ENCODE data around the gene TRIM69. TPM values are rescaled to one million over a fixed set of nuclear protein-coding genes. Genes with fewer than 3 reads are reported as not detected.
"Not testable (repeated sequence)": the region's sequence is repeated elsewhere in the genome, so short reads cannot be mapped to it uniquely, and the experiment has no call there.

TRIM69 gene
- total RNA-seq, 2 experiments from 2014 or later, result 65.8 to 67.9 TPM

DNA sequence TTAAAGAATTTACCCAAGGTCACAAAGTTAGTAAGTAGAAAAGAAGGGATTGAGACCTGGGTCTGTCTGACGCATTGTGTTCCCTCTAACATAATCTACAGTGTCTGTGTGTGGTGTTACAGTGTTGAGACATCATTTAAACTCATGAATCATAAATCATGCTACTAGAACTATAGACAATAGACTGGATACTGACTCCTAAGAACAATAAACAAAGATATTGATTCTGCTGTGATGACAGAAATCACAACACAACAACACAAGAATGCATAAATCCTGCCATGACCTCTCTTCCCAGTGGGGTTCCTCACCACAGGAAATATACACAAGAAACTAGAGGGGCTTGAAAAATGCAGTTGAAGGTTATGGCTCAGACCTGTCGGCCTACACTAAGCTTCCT is 44.3 kb downstream of the TRIM69 start:
- Mint-ChIP-seq H3K36me3 (ENCODE audit: low read depth) (no peaks in the 10 kb centered on the region), H3K27me3 (no peaks in the 10 kb centered on the region), H3K4me1 (peaks cover 9% of the 10 kb centered on the region), H3K9me3 (ENCODE audit: low read depth) (no peaks in the 10 kb centered on the region), H3K4me3 (no peak overlapping the region), H3K27ac (no peak overlapping the region)
- DNase-seq (no peak), ATAC-seq (no peak)
- CTCF ChIA-PET, result interaction anchor here (0.6 to 1.6 kb wide), 2 partner anchors 10 to 230 kb away, joined by 3 read pairs; no protein-coding TSS in a partner anchor
- POLR2A ChIA-PET, result no interaction called here
- intact Hi-C loops (cut with DNase I, micrococcal nuclease), result no loop called here

DNA sequence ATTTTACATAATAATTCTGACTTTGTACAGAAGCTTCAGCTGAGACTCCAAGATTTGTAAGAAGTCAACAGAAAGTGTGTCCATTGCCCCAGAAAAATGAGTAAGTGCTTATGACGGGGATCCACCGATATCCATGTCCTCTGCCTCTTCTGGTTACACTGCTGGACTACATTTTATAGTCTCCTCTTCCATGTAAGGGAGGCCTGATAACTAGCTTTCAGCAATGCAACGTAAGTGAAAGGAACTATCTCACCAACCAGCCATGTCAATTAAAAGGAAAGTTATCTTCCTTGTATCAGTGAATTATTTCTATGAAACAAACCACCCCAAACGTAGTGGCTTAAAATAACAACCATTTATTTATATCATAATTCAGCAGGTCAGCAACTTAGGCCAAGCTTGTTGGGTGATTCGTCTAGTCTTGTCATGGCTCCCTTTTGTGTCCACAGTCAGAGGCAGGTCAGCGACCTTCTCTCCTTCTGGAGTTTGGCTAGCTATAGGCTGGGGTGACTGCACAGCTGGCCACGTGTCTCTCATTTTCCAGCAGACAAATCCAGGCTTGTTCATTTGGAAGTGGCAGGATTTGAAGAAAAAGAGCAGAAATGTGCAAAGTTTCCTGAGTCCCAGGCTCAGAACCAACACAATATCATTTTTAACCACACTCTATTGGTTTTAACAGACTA is 44.9 kb downstream of the TRIM69 start:
- no peak overlapping the region for H3K4me3 Mint-ChIP-seq
- H3K27ac Mint-ChIP-seq, result no peak overlapping the region
- no peak for ATAC-seq
- ChIA-PET CTCF (interaction anchor here (0.6 to 1.6 kb wide), 5 partner anchors 9 to 231 kb away, joined by 3 to 4 read pairs (median 3); no protein-coding TSS in a partner anchor), POLR2A (no interaction called here)
- H3K36me3 Mint-ChIP-seq (ENCODE audit: low read depth), result no peaks in the 10 kb centered on the region
- H3K27me3 Mint-ChIP-seq, result no peaks in the 10 kb centered on the region
- intact Hi-C loops (cut with DNase I, micrococcal nuclease), result no loop called here
- H3K4me1 Mint-ChIP-seq, result peaks cover 13% of the 10 kb centered on the region
- no peaks in the 10 kb centered on the region for H3K9me3 Mint-ChIP-seq (ENCODE audit: low read depth)
- no peak for DNase-seq

DNA sequence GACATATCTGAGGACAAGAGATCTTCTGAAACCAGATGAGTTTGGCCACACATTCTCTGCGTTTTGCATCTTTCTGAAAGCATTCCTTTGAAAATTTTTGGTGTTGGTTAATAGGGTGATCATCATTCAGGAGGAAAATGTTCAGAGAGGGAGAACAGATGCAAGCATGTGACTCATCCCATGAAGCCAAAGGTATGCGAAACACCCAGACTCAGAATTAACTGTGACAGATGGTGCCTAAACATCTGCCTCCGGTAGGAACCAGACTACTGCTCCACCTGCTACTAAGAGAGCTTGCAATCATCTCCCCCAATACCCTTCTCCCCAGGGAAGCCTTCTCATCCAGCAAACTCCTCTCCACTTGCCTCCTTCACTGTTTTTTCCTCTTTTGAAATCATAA is 46.2 kb downstream of the TRIM69 start:
- H3K27ac Mint-ChIP-seq, result no peak overlapping the region

DNA sequence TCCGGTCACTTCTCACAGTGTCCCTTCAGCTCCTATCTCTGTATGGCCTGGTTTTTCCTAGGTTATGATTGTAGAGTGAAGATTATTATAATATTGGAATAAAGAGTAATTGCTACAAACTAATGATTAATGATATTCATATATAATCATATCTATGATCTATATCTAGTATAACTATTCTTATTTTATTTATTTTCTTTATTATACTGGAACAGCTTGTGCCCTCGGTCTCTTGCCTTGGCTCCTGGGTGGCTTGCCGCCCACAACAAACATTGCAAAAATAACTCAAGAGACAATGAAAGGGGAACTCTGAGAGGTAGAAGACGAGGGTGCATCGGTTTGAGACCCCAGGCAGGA is 48.6 kb downstream of the TRIM69 start:
- POLR2A ChIA-PET; intact Hi-C loops (cut with DNase I, micrococcal nuclease); H3K9me3 Mint-ChIP-seq (ENCODE audit: low read depth); H3K36me3 Mint-ChIP-seq (ENCODE audit: low read depth); H3K27me3 Mint-ChIP-seq; DNase-seq; ATAC-seq: not testable (repeated sequence)
- CTCF ChIA-PET, result interaction anchor here (1.1 kb wide), 1 partner anchor 16 kb away, joined by 3 read pairs; no protein-coding TSS in a partner anchor
- H3K4me1 Mint-ChIP-seq, result peaks cover 31% of the 10 kb centered on the region
- peak overlapping the region; percentile 90 for H3K27ac Mint-ChIP-seq
- peak overlapping the region; percentile 78 for H3K4me3 Mint-ChIP-seq

More for the DNA sequence above, 46.2 kb downstream of the TRIM69 start:
- POLR2A ChIA-PET, result no interaction called here
- CTCF ChIA-PET, result interaction anchor here (0.6 to 1.6 kb wide), 4 partner anchors 8 to 119 kb away, joined by 3 to 4 read pairs (median 4); no protein-coding TSS in a partner anchor
- no peak overlapping the region for H3K4me3 Mint-ChIP-seq
- DNase-seq, result no peak
- intact Hi-C loops (cut with DNase I, micrococcal nuclease), result no loop called here
- peaks cover 13% of the 10 kb centered on the region for H3K4me1 Mint-ChIP-seq
- no peaks in the 10 kb centered on the region for H3K9me3 Mint-ChIP-seq (ENCODE audit: low read depth)
- H3K36me3 Mint-ChIP-seq (ENCODE audit: low read depth), result no peaks in the 10 kb centered on the region
- H3K27me3 Mint-ChIP-seq, result no peaks in the 10 kb centered on the region
- no peak for ATAC-seq

DNA sequence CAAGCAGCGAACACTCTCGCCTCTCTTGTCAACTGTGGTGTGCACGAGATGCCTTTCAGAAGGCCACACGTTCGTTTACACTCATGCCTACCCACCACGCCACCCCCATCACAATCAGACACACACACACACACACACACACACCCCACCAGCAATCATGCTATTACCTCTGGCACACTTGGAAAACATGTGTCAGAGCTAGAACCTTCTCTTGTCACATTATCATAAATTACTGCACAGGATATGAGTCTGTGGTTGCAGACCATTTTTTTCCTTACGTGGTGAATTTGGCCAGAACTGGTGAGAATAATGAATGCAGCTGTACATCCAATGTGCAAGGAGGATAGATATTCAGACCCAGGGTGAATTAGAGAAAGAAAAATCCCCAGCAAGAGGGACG is 52.4 kb downstream of the TRIM69 start:
- ChIA-PET CTCF (interaction anchor here (0.7 to 3.1 kb wide), 6 partner anchors 13 to 210 kb away, joined by 3 to 11 read pairs (median 3); no protein-coding TSS in a partner anchor), POLR2A (interaction anchor here (0.6 to 1.4 kb wide), 2 partner anchors 125 to 167 kb away, joined by 3 to 7 read pairs; partner anchors contain the start of gene SPG11)
- Mint-ChIP-seq H3K4me3 (no peak overlapping the region), H3K9me3 (ENCODE audit: low read depth) (no peaks in the 10 kb centered on the region), H3K36me3 (ENCODE audit: low read depth) (no peaks in the 10 kb centered on the region), H3K4me1 (peaks cover 29% of the 10 kb centered on the region), H3K27ac (peak overlapping the region; percentile 79), H3K27me3 (no peaks in the 10 kb centered on the region)
- ATAC-seq, result peak; percentile 86
- intact Hi-C loops (cut with DNase I, micrococcal nuclease), result no loop called here
- DNase-seq, result peak; percentile 76

DNA sequence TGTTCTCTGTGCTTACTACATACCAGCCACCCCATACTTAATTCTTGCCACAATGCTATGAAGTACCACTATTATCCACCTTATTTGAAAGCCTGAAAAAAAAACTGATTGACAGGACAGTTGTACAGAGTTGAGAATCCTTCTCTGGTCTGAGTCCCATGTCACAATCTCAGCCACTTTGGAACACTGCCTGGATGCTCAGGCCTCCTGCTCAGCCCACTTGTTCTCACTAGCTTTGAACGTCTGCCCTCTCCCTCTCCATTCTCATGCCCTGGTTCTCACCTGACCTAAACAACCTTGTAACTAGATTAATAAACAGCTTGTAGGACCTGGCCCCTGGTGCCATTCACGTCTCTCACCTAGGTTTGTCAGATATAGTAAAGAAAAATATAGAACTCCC is 53.9 kb downstream of the TRIM69 start:
- Mint-ChIP-seq H3K27ac (peak overlapping the region; percentile 9), H3K36me3 (ENCODE audit: low read depth) (no peaks in the 10 kb centered on the region), H3K27me3 (no peaks in the 10 kb centered on the region), H3K4me1 (peaks cover 22% of the 10 kb centered on the region), H3K9me3 (ENCODE audit: low read depth) (no peaks in the 10 kb centered on the region), H3K4me3 (no peak overlapping the region)
- POLR2A ChIA-PET, result no interaction called here
- CTCF ChIA-PET, result interaction anchor here (0.6 to 3.1 kb wide), 6 partner anchors 8 to 212 kb away, joined by 3 to 11 read pairs (median 3); no protein-coding TSS in a partner anchor
- ATAC-seq (no peak), DNase-seq (no peak)
- intact Hi-C loops (cut with DNase I, micrococcal nuclease), result no loop called here

DNA sequence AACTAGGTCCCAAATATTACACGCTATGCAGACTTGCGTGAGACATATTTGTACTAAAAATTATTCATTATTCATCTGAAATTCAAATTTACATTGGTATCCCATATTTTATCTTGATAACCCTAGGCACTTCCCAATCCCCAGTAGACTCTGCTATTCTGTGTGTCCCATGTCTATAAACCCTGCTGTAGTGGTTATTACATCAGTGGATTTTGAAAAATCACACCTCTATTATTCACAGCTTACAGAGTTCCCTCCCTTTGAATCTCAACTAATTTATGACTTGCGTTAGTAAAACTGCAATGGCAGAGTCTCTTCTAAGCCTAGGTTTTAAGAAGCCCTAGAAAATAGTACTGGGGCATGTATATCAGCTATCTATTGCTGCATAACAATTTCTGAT is 54.3 kb downstream of the TRIM69 start:
- H3K9me3 Mint-ChIP-seq (ENCODE audit: low read depth), result no peaks in the 10 kb centered on the region
- ChIA-PET POLR2A (no interaction called here), CTCF (interaction anchor here (0.7 to 1.5 kb wide), 4 partner anchors 8 to 121 kb away, joined by 3 read pairs; no protein-coding TSS in a partner anchor)
- H3K36me3 Mint-ChIP-seq (ENCODE audit: low read depth), result no peaks in the 10 kb centered on the region
- H3K27ac Mint-ChIP-seq, result no peak overlapping the region
- no peak overlapping the region for H3K4me3 Mint-ChIP-seq
- ATAC-seq (no peak), DNase-seq (no peak)
- no peaks in the 10 kb centered on the region for H3K27me3 Mint-ChIP-seq
- intact Hi-C loops (cut with DNase I, micrococcal nuclease), result no loop called here
- H3K4me1 Mint-ChIP-seq, result peaks cover 22% of the 10 kb centered on the region

DNA sequence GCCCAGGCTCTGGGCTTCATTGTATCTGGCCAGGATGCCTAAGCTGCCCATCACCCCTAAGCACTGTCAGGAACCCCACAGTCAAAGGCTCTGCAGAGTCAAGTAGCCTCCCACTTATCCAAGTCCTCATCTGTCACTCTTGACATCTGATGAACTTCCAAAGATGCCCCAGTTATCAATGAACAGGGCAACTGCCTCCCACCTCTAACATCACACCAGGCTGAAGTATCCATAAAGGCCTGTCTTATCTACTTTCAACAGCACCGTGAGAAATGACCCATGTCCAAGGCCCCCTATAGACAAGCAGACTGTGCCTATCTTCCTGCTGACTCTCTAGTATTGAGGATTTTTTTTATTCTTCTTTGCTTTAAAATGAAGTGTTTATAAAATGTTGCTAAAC is 56.4 kb downstream of the TRIM69 start:
- CTCF ChIA-PET, result no interaction called here
- no peak for ATAC-seq
- DNase-seq, result no peak
- Mint-ChIP-seq H3K27ac (no peak overlapping the region), H3K9me3 (ENCODE audit: low read depth) (no peaks in the 10 kb centered on the region), H3K4me3 (no peak overlapping the region), H3K36me3 (ENCODE audit: low read depth) (no peaks in the 10 kb centered on the region), H3K27me3 (peaks cover 3% of the 10 kb centered on the region), H3K4me1 (peaks cover 18% of the 10 kb centered on the region)
- intact Hi-C loops (cut with DNase I, micrococcal nuclease), result no loop called here
- POLR2A ChIA-PET, result no interaction called here

DNA sequence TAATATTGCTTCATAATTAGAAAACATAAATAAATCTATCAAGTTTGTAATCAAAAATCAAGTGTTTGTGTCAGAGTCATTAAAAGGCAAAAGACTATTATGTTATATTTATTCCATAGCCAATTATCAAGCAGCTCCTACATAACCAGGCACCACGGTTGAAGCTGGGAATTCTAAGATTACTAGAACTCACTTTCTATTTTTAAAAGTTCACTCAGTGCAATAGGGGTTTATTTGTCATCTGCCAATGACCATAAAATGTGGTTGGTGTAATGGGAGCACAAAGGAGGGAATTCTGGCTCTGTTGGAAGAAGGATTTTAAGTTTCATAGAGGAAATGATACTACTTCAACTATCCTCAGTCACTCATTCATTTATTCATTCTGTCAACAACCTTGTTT is 57.7 kb downstream of the TRIM69 start:
- intact Hi-C loops (cut with DNase I, micrococcal nuclease), result no loop called here
- ChIA-PET CTCF (interaction anchor here (0.6 kb wide), 1 partner anchor 20 kb away, joined by 3 read pairs; no protein-coding TSS in a partner anchor), POLR2A (no interaction called here)
- no peaks in the 10 kb centered on the region for H3K36me3 Mint-ChIP-seq (ENCODE audit: low read depth)
- peaks cover 5% of the 10 kb centered on the region for H3K27me3 Mint-ChIP-seq
- no peak overlapping the region for H3K27ac Mint-ChIP-seq
- ATAC-seq (no peak), DNase-seq (no peak)
- H3K4me3 Mint-ChIP-seq, result no peak overlapping the region
- peaks cover 6% of the 10 kb centered on the region for H3K4me1 Mint-ChIP-seq
- no peaks in the 10 kb centered on the region for H3K9me3 Mint-ChIP-seq (ENCODE audit: low read depth)

DNA sequence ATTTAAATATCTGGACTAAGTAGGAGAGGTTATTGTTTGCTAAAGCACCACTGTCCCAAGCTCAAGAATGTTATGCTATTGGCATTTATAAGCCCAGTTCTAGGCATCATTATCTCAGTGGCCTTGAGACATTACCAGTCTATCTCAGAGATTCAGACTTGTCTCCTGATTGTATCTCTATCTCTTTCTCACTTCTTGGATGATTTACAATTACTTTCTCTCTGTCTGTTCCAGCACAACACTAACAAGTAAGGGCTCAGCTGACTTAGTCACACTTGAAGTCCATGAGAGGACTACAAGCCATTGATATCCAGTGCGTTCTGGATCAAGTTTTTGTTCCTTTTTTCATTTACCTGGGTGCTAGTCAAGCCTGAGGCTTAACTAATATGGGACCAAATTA is 60.2 kb downstream of the TRIM69 start:
- POLR2A ChIA-PET, result no interaction called here
- no peak for ATAC-seq
- CTCF ChIA-PET, result interaction anchor here (0.6 to 1.1 kb wide), 2 partner anchors 134 to 142 kb away, joined by 3 to 4 read pairs; partner anchors contain the start of gene SPG11
- Mint-ChIP-seq H3K9me3 (ENCODE audit: low read depth) (no peaks in the 10 kb centered on the region), H3K4me1 (no peaks in the 10 kb centered on the region), H3K27ac (no peak overlapping the region), H3K4me3 (no peak overlapping the region), H3K27me3 (peaks cover 7% of the 10 kb centered on the region), H3K36me3 (ENCODE audit: low read depth) (no peaks in the 10 kb centered on the region)
- no peak for DNase-seq
- intact Hi-C loops (cut with DNase I, micrococcal nuclease), result no loop called here

DNA sequence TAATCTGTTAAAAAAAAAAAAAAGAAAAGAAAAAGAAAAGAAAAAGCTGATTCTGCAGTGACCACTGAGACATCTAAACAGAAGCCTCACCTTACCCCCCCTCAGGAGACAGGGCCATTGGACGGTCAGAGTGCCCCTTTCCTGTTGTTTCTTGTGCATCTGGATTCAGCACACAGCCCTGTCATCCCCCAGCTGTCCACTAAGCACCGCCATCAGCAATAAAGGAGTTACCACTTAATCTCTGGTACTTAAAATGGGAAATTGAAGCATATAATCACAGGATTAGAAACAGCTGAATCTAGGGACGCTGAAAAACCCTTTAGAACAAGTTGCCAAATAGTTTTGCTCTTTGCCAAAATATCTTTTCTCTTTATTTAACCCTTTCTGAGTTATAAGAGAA is 62.5 kb downstream of the TRIM69 start:
- Mint-ChIP-seq H3K4me3 (no peak overlapping the region), H3K27me3 (peaks cover 7% of the 10 kb centered on the region), H3K9me3 (ENCODE audit: low read depth) (no peaks in the 10 kb centered on the region), H3K4me1 (peaks cover 4% of the 10 kb centered on the region), H3K27ac (no peak overlapping the region), H3K36me3 (ENCODE audit: low read depth) (no peaks in the 10 kb centered on the region)
- ChIA-PET POLR2A (no interaction called here), CTCF (interaction anchor here (0.6 to 0.7 kb wide), 2 partner anchors 16 to 356 kb away, joined by 4 to 5 read pairs; no protein-coding TSS in a partner anchor)
- ATAC-seq (no peak), DNase-seq (no peak)
- intact Hi-C loops (cut with DNase I, micrococcal nuclease), result no loop called here

DNA sequence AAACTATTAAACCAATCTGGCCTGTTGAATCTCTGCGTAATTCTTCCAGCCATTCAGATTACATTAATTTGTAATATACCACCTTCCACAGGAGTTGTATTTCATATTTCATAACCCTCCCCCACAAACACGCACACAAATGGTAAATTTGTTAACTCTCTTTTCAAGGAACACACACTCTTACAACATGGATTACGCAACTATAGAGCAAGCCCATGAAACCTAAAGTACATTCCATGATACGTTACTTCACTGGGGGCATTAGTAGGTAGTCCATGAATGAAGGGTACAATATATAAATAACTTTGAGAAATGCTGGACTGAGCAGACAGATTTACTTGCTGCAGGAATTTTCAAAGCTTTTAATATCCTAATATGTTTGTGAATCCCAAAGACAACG is 65.0 kb downstream of the TRIM69 start:
- Mint-ChIP-seq H3K27me3 (peaks cover 7% of the 10 kb centered on the region), H3K36me3 (ENCODE audit: low read depth) (no peaks in the 10 kb centered on the region), H3K4me1 (peaks cover 4% of the 10 kb centered on the region), H3K9me3 (ENCODE audit: low read depth) (no peaks in the 10 kb centered on the region), H3K4me3 (no peak overlapping the region), H3K27ac (no peak overlapping the region)
- intact Hi-C loops (cut with DNase I, micrococcal nuclease), result no loop called here
- POLR2A ChIA-PET, result no interaction called here
- DNase-seq (no peak), ATAC-seq (no peak)
- CTCF ChIA-PET, result interaction anchor here (0.6 to 1.0 kb wide), 2 partner anchors 13 to 581 kb away, joined by 3 read pairs; no protein-coding TSS in a partner anchor
